A549 (cell line): ENCODE measurements around the gene TMEM145.

ENCODE experiments used
- BHLHE40 ChIP-seq: IDR thresholded peaks from 2 replicates; pipeline ENCODE4 v1.6.1; 2012; ENCODE audit warnings: low read depth, low read length, inconsistent platforms
- CBX2 ChIP-seq: fragments of 200-600 bp; sonication (generic); IDR thresholded peaks from 2 replicates; pipeline ENCODE4 v1.6.1; 2016; ENCODE audit warnings: low read depth, mild to moderate bottlenecking, borderline replicate concordance
- CEBPB ChIP-seq, 2 experiments: fragments of >200 bp in 1 of 2; sonication (Bioruptor Twin) in 1 of 2; formaldehyde crosslinking in 1 of 2; IDR thresholded peaks; 2 replicates each; pipeline ENCODE4 v1.6.1; 2012 to 2016
- CHD2 ChIP-seq: fragments of 150-350 bp; IDR thresholded peaks from 2 replicates; pipeline ENCODE4 v1.6.1; 2014; ENCODE audit warnings: low read length; ENCODE audit not compliant: partially characterized antibody
- MAFK ChIP-seq: fragments of 450-650 bp; IDR thresholded peaks from 2 replicates; pipeline ENCODE4 v1.6.1; 2014; ENCODE audit not compliant: partially characterized antibody
- POLR2A ChIP-seq: IDR thresholded peaks from 2 replicates; pipeline ENCODE4 v1.6.1; 2012; ENCODE audit warnings: mild to moderate bottlenecking, low read length
- RAD21 ChIP-seq, 2 experiments: fragments of >200 bp in 1 of 2; sonication (Bioruptor Twin) in 1 of 2; formaldehyde crosslinking in 1 of 2; IDR thresholded peaks in 1 of 2; conservative IDR thresholded peaks in 1 of 2; 2 replicates in 1 of 2; 3 replicates in 1 of 2; pipeline ENCODE4 v1.6.1; 2012 to 2018; ENCODE audit warnings: inconsistent platforms in 1 of 2
- RFX5 ChIP-seq: fragments of 450-650 bp; IDR thresholded peaks from 2 replicates; pipeline ENCODE4 v1.7.1; 2014; ENCODE audit warnings: antibody characterized with exemption, mild to moderate bottlenecking, moderate library complexity
- SMC3 ChIP-seq: fragments of >200 bp; sonication (Bioruptor Twin); formaldehyde crosslinking; IDR thresholded peaks from 3 replicates; pipeline ENCODE4 v1.6.1; 2018; ENCODE audit warnings: inconsistent platforms
- TP53 ChIP-seq: fragments of 250-450 bp; sonication (Bioruptor Pico); IDR thresholded peaks from 2 replicates; pipeline ENCODE4 v1.5.0; 2021; ENCODE audit warnings: mild to moderate bottlenecking, moderate library complexity
- TF ChIP-seq, protein P1 (sequence below): fragments of >200 bp; sonication (Bioruptor Twin); formaldehyde crosslinking; IDR thresholded peaks from 3 replicates; pipeline ENCODE4 v1.5.1; 2016
- TF ChIP-seq, protein P2 (sequence below): fragments of 200-600 bp; sonication (generic); IDR thresholded peaks from 2 replicates; pipeline ENCODE4 v1.6.1; 2016; ENCODE audit warnings: antibody characterized with exemption, mild to moderate bottlenecking, moderate library complexity
- TF ChIP-seq, protein P3 (sequence below): fragments of 450-650 bp; IDR thresholded peaks from 2 replicates; pipeline ENCODE4 v1.6.1; 2014; ENCODE audit warnings: antibody characterized with exemption
- TF ChIP-seq, protein P4 (sequence below): IDR thresholded peaks from 2 replicates; pipeline ENCODE4 v1.6.1; 2012

DNA sequence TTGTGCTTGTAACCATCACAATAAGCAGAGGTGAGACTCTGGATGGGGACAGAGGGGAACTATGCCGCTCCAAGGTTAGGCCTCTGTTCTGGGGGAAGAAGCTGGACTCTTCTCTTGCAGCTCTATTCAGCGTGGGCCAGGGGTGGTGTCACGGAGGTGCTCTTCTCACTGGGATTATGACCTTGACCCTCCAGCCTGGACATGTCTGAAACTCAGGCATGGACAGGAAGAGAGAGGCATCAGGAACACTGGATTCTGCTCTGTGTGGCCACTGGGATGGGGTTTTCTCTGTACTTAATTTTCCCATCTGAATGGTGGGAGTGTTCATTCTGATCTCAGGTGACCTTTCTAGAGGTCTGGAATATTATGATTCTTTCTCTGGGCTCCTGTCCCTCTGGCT, 19.9 kb downstream of the TMEM145 start:
- TF ChIP-seq TP53 (CRISPR knock-in tag) = no peak
- no peak for TF ChIP-seq CHD2
- TF ChIP-seq CBX2 = no peak
- TF ChIP-seq, protein P1, sequence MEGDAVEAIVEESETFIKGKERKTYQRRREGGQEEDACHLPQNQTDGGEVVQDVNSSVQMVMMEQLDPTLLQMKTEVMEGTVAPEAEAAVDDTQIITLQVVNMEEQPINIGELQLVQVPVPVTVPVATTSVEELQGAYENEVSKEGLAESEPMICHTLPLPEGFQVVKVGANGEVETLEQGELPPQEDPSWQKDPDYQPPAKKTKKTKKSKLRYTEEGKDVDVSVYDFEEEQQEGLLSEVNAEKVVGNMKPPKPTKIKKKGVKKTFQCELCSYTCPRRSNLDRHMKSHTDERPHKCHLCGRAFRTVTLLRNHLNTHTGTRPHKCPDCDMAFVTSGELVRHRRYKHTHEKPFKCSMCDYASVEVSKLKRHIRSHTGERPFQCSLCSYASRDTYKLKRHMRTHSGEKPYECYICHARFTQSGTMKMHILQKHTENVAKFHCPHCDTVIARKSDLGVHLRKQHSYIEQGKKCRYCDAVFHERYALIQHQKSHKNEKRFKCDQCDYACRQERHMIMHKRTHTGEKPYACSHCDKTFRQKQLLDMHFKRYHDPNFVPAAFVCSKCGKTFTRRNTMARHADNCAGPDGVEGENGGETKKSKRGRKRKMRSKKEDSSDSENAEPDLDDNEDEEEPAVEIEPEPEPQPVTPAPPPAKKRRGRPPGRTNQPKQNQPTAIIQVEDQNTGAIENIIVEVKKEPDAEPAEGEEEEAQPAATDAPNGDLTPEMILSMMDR = no peak
- TF ChIP-seq RAD21 (conservative IDR thresholded peaks at IDR 0.05 in 1 of 2, IDR thresholded peaks at IDR 0.05 in 1 of 2) = no peak
- TF ChIP-seq POLR2A = no peak
- no peak for TF ChIP-seq CEBPB (IDR thresholded peaks at IDR 0.05)
- no peak for TF ChIP-seq SMC3
- no peak for TF ChIP-seq RFX5
- TF ChIP-seq MAFK = no peak
- TF ChIP-seq, protein P2, sequence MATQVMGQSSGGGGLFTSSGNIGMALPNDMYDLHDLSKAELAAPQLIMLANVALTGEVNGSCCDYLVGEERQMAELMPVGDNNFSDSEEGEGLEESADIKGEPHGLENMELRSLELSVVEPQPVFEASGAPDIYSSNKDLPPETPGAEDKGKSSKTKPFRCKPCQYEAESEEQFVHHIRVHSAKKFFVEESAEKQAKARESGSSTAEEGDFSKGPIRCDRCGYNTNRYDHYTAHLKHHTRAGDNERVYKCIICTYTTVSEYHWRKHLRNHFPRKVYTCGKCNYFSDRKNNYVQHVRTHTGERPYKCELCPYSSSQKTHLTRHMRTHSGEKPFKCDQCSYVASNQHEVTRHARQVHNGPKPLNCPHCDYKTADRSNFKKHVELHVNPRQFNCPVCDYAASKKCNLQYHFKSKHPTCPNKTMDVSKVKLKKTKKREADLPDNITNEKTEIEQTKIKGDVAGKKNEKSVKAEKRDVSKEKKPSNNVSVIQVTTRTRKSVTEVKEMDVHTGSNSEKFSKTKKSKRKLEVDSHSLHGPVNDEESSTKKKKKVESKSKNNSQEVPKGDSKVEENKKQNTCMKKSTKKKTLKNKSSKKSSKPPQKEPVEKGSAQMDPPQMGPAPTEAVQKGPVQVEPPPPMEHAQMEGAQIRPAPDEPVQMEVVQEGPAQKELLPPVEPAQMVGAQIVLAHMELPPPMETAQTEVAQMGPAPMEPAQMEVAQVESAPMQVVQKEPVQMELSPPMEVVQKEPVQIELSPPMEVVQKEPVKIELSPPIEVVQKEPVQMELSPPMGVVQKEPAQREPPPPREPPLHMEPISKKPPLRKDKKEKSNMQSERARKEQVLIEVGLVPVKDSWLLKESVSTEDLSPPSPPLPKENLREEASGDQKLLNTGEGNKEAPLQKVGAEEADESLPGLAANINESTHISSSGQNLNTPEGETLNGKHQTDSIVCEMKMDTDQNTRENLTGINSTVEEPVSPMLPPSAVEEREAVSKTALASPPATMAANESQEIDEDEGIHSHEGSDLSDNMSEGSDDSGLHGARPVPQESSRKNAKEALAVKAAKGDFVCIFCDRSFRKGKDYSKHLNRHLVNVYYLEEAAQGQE = no peak
- TF ChIP-seq, protein P3, sequence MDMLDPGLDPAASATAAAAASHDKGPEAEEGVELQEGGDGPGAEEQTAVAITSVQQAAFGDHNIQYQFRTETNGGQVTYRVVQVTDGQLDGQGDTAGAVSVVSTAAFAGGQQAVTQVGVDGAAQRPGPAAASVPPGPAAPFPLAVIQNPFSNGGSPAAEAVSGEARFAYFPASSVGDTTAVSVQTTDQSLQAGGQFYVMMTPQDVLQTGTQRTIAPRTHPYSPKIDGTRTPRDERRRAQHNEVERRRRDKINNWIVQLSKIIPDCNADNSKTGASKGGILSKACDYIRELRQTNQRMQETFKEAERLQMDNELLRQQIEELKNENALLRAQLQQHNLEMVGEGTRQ = no peak
- TF ChIP-seq BHLHE40 = no peak
- TF ChIP-seq, protein P4, sequence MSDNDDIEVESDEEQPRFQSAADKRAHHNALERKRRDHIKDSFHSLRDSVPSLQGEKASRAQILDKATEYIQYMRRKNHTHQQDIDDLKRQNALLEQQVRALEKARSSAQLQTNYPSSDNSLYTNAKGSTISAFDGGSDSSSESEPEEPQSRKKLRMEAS = no peak
